ENCODE measurements around the gene LGR4. TPM values are rescaled to one million over a fixed set of nuclear protein-coding genes. Genes with fewer than 3 reads are reported as not detected.

The LGR4 gene
- total RNA-seq, 1 donor: 56.1 TPM

DNA sequence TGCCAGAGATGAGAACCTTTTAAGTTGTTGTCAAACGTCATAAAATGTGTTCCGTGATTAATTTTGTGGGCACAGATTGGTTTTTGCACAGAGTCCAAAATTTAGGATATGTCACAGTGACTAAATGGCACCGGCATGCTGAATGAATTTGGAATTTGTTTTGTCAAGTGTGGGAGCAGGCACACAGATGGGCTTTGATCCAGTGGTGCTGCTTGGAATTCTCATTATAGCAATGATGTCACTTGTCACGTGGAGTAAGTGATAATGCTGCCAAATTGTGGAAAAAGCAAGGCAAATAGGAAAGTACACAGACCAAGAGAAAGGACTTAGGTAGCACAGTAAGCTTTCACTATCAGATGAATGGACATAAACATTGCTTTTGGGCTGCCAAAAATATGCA is 42.0 kb upstream of the LGR4 start:
- Histone ChIP-seq H3K9me3 (ENCODE audit: low read depth, low read length) (no peaks in the 10 kb centered on the region), H3K4me2 (ENCODE audit: insufficient read depth, low read length) (peak overlapping the region; percentile 62), H3K27me3 (ENCODE audit: insufficient read depth, low read length) (no peaks in the 10 kb centered on the region), H3K4me1 (ENCODE audit: insufficient read depth, low read length) (peaks cover 7% of the 10 kb centered on the region), H3K36me3 (ENCODE audit: insufficient read depth, low read length) (no peaks in the 10 kb centered on the region), H3K27ac (ENCODE audit: low read depth, low read length) (peak overlapping the region; percentile 80), H3K79me2 (ENCODE audit: insufficient read depth, low read length) (no peaks in the 10 kb centered on the region), H2AFZ (ENCODE audit: low read length) (no peak overlapping the region), H3K4me3 (ENCODE audit: insufficient read depth, low read length) (peak overlapping the region; percentile 12), H4K20me1 (ENCODE audit: insufficient read depth, low read length) (no peaks in the 10 kb centered on the region)
- DNase-seq (ENCODE audit: insufficient read length, low spot score, missing footprints): peak; percentile 56
- TF ChIP-seq, protein P1, sequence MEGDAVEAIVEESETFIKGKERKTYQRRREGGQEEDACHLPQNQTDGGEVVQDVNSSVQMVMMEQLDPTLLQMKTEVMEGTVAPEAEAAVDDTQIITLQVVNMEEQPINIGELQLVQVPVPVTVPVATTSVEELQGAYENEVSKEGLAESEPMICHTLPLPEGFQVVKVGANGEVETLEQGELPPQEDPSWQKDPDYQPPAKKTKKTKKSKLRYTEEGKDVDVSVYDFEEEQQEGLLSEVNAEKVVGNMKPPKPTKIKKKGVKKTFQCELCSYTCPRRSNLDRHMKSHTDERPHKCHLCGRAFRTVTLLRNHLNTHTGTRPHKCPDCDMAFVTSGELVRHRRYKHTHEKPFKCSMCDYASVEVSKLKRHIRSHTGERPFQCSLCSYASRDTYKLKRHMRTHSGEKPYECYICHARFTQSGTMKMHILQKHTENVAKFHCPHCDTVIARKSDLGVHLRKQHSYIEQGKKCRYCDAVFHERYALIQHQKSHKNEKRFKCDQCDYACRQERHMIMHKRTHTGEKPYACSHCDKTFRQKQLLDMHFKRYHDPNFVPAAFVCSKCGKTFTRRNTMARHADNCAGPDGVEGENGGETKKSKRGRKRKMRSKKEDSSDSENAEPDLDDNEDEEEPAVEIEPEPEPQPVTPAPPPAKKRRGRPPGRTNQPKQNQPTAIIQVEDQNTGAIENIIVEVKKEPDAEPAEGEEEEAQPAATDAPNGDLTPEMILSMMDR (IDR thresholded peaks at IDR 0.05; ENCODE audit: extremely low read depth, low read depth, low read length): no peak

DNA sequence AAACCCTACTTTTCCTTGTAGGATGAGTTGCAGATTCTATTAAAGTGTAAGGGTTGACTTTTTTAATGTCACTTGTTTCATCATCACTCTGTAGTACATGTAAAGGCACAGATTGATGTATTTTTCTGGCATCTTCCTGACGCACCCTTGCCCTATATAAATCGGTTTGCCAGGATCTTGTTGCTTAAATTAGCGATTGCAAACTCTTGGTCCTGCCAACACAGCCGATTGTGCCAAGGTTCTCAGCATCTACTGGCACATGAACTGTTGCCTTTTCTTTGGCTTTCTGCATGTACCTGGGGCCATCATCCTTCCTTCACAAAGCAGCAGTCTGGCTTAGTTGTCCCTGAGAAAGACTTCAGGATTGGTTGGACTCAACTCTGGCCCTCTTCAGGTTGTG is 41.5 kb upstream of the LGR4 start:
- DNase-seq (ENCODE audit: insufficient read length, low spot score, missing footprints): peak; percentile 38
- no peak overlapping the region for H2AFZ ChIP-seq (ENCODE audit: low read length)
- peaks cover 7% of the 10 kb centered on the region for H3K4me1 ChIP-seq (ENCODE audit: insufficient read depth, low read length)
- no peaks in the 10 kb centered on the region for H3K79me2 ChIP-seq (ENCODE audit: insufficient read depth, low read length)
- no peaks in the 10 kb centered on the region for H3K9me3 ChIP-seq (ENCODE audit: low read depth, low read length)
- H3K27ac ChIP-seq (ENCODE audit: low read depth, low read length): peak overlapping the region; percentile 80
- no peaks in the 10 kb centered on the region for H3K27me3 ChIP-seq (ENCODE audit: insufficient read depth, low read length)
- peak overlapping the region; percentile 62 for H3K4me2 ChIP-seq (ENCODE audit: insufficient read depth, low read length)
- H4K20me1 ChIP-seq (ENCODE audit: insufficient read depth, low read length): no peaks in the 10 kb centered on the region
- TF ChIP-seq, protein P1 (IDR thresholded peaks at IDR 0.05; ENCODE audit: extremely low read depth, low read depth, low read length): no peak
- no peaks in the 10 kb centered on the region for H3K36me3 ChIP-seq (ENCODE audit: insufficient read depth, low read length)
- no peak overlapping the region for H3K4me3 ChIP-seq (ENCODE audit: insufficient read depth, low read length)

DNA sequence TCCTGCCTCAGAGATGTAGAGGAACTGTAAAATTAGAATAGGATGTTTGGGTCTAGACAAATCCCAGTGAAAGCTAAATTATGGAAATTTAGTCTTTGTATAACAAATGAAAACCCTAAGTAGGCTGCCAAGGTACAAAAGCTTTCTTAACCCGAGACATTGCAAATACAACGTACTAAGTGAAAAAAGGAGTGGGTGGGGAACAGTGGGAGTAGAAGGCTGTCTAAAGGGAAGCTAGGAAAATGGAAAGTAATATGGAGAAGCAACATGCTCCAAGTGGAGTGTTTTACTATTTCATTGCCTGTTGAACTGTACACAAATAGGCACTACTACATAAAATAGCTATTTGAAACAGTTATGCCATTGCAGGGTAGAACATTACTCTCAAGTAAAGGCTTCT is 40.8 kb upstream of the LGR4 start:
- no peak for DNase-seq (ENCODE audit: insufficient read length, low spot score, missing footprints)
- TF ChIP-seq, protein P1 (IDR thresholded peaks at IDR 0.05; ENCODE audit: extremely low read depth, low read depth, low read length): no peak
- no peaks in the 10 kb centered on the region for H4K20me1 ChIP-seq (ENCODE audit: insufficient read depth, low read length)

DNA sequence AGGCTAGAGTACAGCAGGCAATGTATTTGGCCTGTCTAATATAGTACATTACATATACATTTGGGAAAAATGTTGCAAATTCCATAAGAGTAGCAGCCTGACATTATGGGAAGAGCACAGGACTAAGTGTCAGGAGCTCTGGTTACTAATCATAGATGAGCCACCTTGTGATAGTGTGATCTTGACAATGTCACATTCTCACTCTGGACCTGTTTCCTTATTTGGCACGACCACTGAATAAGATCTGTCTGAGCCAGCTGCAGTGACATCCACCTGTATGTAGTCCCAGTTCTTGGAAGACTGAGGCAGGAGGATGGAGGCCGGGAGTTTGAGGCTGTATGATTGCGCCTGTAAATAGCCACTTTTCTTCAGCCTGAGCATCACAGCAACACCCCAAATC is 39.6 kb upstream of the LGR4 start:
- Histone ChIP-seq H3K4me3 (ENCODE audit: insufficient read depth, low read length) (no peak overlapping the region), H3K9me3 (ENCODE audit: low read depth, low read length) (no peaks in the 10 kb centered on the region), H3K27me3 (ENCODE audit: insufficient read depth, low read length) (no peaks in the 10 kb centered on the region)

More for the DNA sequence above, 40.8 kb upstream of the LGR4 start:
- H3K79me2 ChIP-seq (ENCODE audit: insufficient read depth, low read length): no peaks in the 10 kb centered on the region
- H3K36me3 ChIP-seq (ENCODE audit: insufficient read depth, low read length): no peaks in the 10 kb centered on the region
- no peak overlapping the region for H2AFZ ChIP-seq (ENCODE audit: low read length)
- no peaks in the 10 kb centered on the region for H3K27me3 ChIP-seq (ENCODE audit: insufficient read depth, low read length)
- peaks cover 7% of the 10 kb centered on the region for H3K4me1 ChIP-seq (ENCODE audit: insufficient read depth, low read length)
- no peak overlapping the region for H3K4me2 ChIP-seq (ENCODE audit: insufficient read depth, low read length)
- H3K4me3 ChIP-seq (ENCODE audit: insufficient read depth, low read length): no peak overlapping the region
- H3K9me3 ChIP-seq (ENCODE audit: low read depth, low read length): no peaks in the 10 kb centered on the region
- H3K27ac ChIP-seq (ENCODE audit: low read depth, low read length): peak overlapping the region; percentile 80

More for the DNA sequence above, 39.6 kb upstream of the LGR4 start:
- DNase-seq (ENCODE audit: insufficient read length, low spot score, missing footprints): no peak
- Histone ChIP-seq H3K27ac (ENCODE audit: low read depth, low read length) (no peak overlapping the region), H3K4me1 (ENCODE audit: insufficient read depth, low read length) (peaks cover 13% of the 10 kb centered on the region), H3K36me3 (ENCODE audit: insufficient read depth, low read length) (no peaks in the 10 kb centered on the region), H3K79me2 (ENCODE audit: insufficient read depth, low read length) (peaks cover 8% of the 10 kb centered on the region), H2AFZ (ENCODE audit: low read length) (no peak overlapping the region), H4K20me1 (ENCODE audit: insufficient read depth, low read length) (no peaks in the 10 kb centered on the region), H3K4me2 (ENCODE audit: insufficient read depth, low read length) (no peak overlapping the region)
- TF ChIP-seq, protein P1 (IDR thresholded peaks at IDR 0.05; ENCODE audit: extremely low read depth, low read depth, low read length): no peak
